Measurements from ENCODE around the gene CARMIL1. TPM values are rescaled to one million over a fixed set of nuclear protein-coding genes. Genes with fewer than 3 reads are reported as not detected.

The CARMIL1 gene
- total RNA-seq, 4 donors from 2014 or later: 6.2 to 17.2 (median 11.5) TPM

- no peaks in the 10 kb centered on the region for H3K27me3 ChIP-seq
- H3K27ac ChIP-seq: no peak overlapping the region
- TF ChIP-seq POLR2A (IDR thresholded peaks at IDR 0.05): no peak
- no peak for TF ChIP-seq CTCF (IDR thresholded peaks at IDR 0.05)
- WGBS, 2 donors (ENCODE audit: low coverage in 1 of 2): 86 to 93% methylated on average over 1 to 4 of the region's 4 CpGs
- no peak for ATAC-seq
- no peak overlapping the region for H3K4me3 ChIP-seq
- no peaks in the 10 kb centered on the region for H3K9me3 ChIP-seq
- no peaks in the 10 kb centered on the region for H3K36me3 ChIP-seq
- H3K4me1 ChIP-seq: peaks cover 0 to 2% (median 0%) of the 10 kb centered on the region in 3 donors
Observed at GRCh38 chr6:25484900-25485299, 205.7 kb downstream of the CARMIL1 start.

GRCh38 chr6:25485821-25486534 lies 206.8 kb downstream of the CARMIL1 start:
- Histone ChIP-seq H3K4me3 (no peak overlapping the region), H3K4me1 (peaks cover 0 to 3% (median 0%) of the 10 kb centered on the region in 3 donors), H3K9me3 (no peaks in the 10 kb centered on the region), H3K27me3 (no peaks in the 10 kb centered on the region), H3K27ac (peak overlapping the region in 1 of 4 donors; percentile 19), H3K36me3 (no peaks in the 10 kb centered on the region)
- WGBS, 2 donors (ENCODE audit: low coverage in 1 of 2): 26 to 50% methylated on average over 8 of the region's 8 CpGs
- no peak for ATAC-seq
- TF ChIP-seq CTCF (IDR thresholded peaks at IDR 0.05): no peak
- no peak for TF ChIP-seq EP300 (IDR thresholded peaks at IDR 0.05)
- TF ChIP-seq POLR2AphosphoS5 (IDR thresholded peaks at IDR 0.05): no peak

- no peak for ATAC-seq
- H3K36me3 ChIP-seq: no peaks in the 10 kb centered on the region
- H3K9me3 ChIP-seq: no peaks in the 10 kb centered on the region
- H3K4me1 ChIP-seq: peaks cover 0 to 3% (median 0%) of the 10 kb centered on the region in 3 donors
- TF ChIP-seq POLR2A (IDR thresholded peaks at IDR 0.05) (no peak), POLR2AphosphoS5 (IDR thresholded peaks at IDR 0.05) (no peak), CTCF (IDR thresholded peaks at IDR 0.05) (no peak), EP300 (IDR thresholded peaks at IDR 0.05) (no peak)
- H3K4me3 ChIP-seq: no peak overlapping the region
- H3K27ac ChIP-seq: peak overlapping the region in 1 of 4 donors; percentile 19
- WGBS, 2 donors (ENCODE audit: low coverage in 1 of 2): 35 to 47% methylated on average over 3 of the region's 3 CpGs
- H3K27me3 ChIP-seq: no peaks in the 10 kb centered on the region
Observed at GRCh38 chr6:25486550-25486949, 207.4 kb downstream of the CARMIL1 start.

GRCh38 chr6:25487012-25487411 lies 207.8 kb downstream of the CARMIL1 start:
- Histone ChIP-seq H3K27me3 (no peaks in the 10 kb centered on the region), H3K4me3 (no peak overlapping the region), H3K36me3 (no peaks in the 10 kb centered on the region), H3K9me3 (no peaks in the 10 kb centered on the region), H3K4me1 (peaks cover 0 to 3% (median 0%) of the 10 kb centered on the region in 3 donors), H3K27ac (no peak overlapping the region)
- TF ChIP-seq POLR2AphosphoS5 (IDR thresholded peaks at IDR 0.05) (no peak), CTCF (IDR thresholded peaks at IDR 0.05) (no peak), EP300 (IDR thresholded peaks at IDR 0.05) (no peak), POLR2A (IDR thresholded peaks at IDR 0.05) (no peak)
- no peak for ATAC-seq
- 93 to 96% methylated on average over 4 to 5 of the region's 5 CpGs for WGBS, 2 donors (ENCODE audit: low coverage in 1 of 2)

- WGBS, 2 donors (ENCODE audit: low coverage in 1 of 2): 80 to 92% methylated on average over 2 to 3 of the region's 3 CpGs
- H3K36me3 ChIP-seq: no peaks in the 10 kb centered on the region
- no peak overlapping the region for H3K4me3 ChIP-seq
- H3K27me3 ChIP-seq: no peaks in the 10 kb centered on the region
- TF ChIP-seq CTCF (IDR thresholded peaks at IDR 0.05) (no peak), EP300 (IDR thresholded peaks at IDR 0.05) (no peak), POLR2AphosphoS5 (IDR thresholded peaks at IDR 0.05) (no peak), POLR2A (IDR thresholded peaks at IDR 0.05) (no peak)
- peaks cover 0 to 3% (median 0%) of the 10 kb centered on the region in 3 donors for H3K4me1 ChIP-seq
- H3K9me3 ChIP-seq: no peaks in the 10 kb centered on the region
- no peak for ATAC-seq
- no peak overlapping the region for H3K27ac ChIP-seq
Observed at GRCh38 chr6:25488156-25488555, 209.0 kb downstream of the CARMIL1 start.
